H1 (cell line): ENCODE results near the gene WDR59. TPM values are rescaled to one million over a fixed set of nuclear protein-coding genes. Genes with fewer than 3 reads are reported as not detected.

Source experiments
- CHD1 ChIP-seq: IDR thresholded peaks from 2 replicates; pipeline ENCODE4 v1.6.1; 2012; ENCODE audit warnings: low read depth, low read length, improper control_type of control experiment
- CHD7 ChIP-seq: fragments of 300-600 bp; sonication (generic); IDR thresholded peaks from 2 replicates; pipeline ENCODE4 v1.7.1; 2012; ENCODE audit warnings: low read length, moderate library complexity, mild to moderate bottlenecking, inconsistent platforms; ENCODE audit not compliant: insufficient replicate concordance
- EGR1 ChIP-seq: IDR thresholded peaks from 2 replicates; pipeline ENCODE4 v1.6.1; 2011; ENCODE audit warnings: low read depth, low read length, borderline replicate concordance
- EP300 ChIP-seq, 2 experiments: IDR thresholded peaks; 1 replicate in 1 of 2; 2 replicates in 1 of 2; pipeline ENCODE4 v1.6.1; 2011 to 2012; ENCODE audit warnings: low read depth in 2 of 2, low read length in 2 of 2, mild to moderate bottlenecking in 2 of 2, borderline replicate concordance in 1 of 2, inconsistent platforms in 1 of 2, moderate library complexity in 1 of 2
- EZH2 ChIP-seq: fragments of 200-600 bp; sonication (generic); IDR thresholded peaks from 2 replicates; pipeline ENCODE4 v1.7.1; 2012; ENCODE audit warnings: low read depth, mild to moderate bottlenecking, moderate library complexity, low read length, inconsistent platforms; ENCODE audit not compliant: severe bottlenecking
- PHF8 ChIP-seq: fragments of 200-600 bp; sonication (generic); conservative IDR thresholded peaks from 2 replicates; pipeline ENCODE4 v1.7.1; 2012; ENCODE audit warnings: low read depth, mild to moderate bottlenecking, inconsistent platforms, low read length, moderate library complexity
- POU5F1 ChIP-seq: IDR thresholded peaks from 2 replicates; pipeline ENCODE4 v1.6.1; 2011; ENCODE audit warnings: low read depth, mild to moderate bottlenecking, low read length, moderate library complexity
- RBBP5 ChIP-seq: IDR thresholded peaks from 2 replicates; pipeline ENCODE4 v1.7.1; 2012; ENCODE audit warnings: low read depth, mild to moderate bottlenecking, inconsistent platforms, low read length, moderate library complexity, borderline replicate concordance
- SUZ12 ChIP-seq: fragments of 200-600 bp; sonication (generic); IDR thresholded peaks from 2 replicates; pipeline ENCODE4 v1.6.1; 2012; ENCODE audit warnings: mild to moderate bottlenecking, inconsistent platforms, low read length, moderate library complexity, mixed read lengths
- polyA plus RNA-seq, 7 experiments: library from polyadenylated mRNA; depleted of rRNA in 3 of 7; stranded (reverse) in 5 of 7; unstranded in 2 of 7; fragments of >200 nt in 5 of 7; fragments of 200-250 nt in 2 of 7; gene quantifications; 1 replicate in 5 of 7; 2 replicates in 1 of 7; 4 replicates in 1 of 7; pipeline versions ENCODE4 v1.2.1 to v1.2.3, GENCODE V29; 2011 to 2013; ENCODE audit warnings: missing spikeins in 2 of 7, mixed read lengths in 2 of 7
- total RNA-seq: library from RNA; stranded (reverse); fragmentation: NEBNext Ultra II Directional; extraction: Animal tissue kit (Norgen Biotek cat#: 25700); gene quantifications from 2 replicates; pipeline ENCODE4 v1.2.1, GENCODE V29; 2021

WDR59 gene
- total and polyA plus RNA-seq, 2 of the 8 experiments (the other 6 are each of a cell fraction or from before 2014, with no cell fraction given) = 84.2 to 124 TPM

- TF ChIP-seq EZH2 (no peak), CHD7 (no peak), EP300 (IDR thresholded peaks at IDR 0.05; ENCODE audit: borderline replicate concordance in 1 of 2, low read depth in 2 of 2, low read length in 2 of 2) (no peak), RBBP5 (no peak), PHF8 (no peak), SUZ12 (no peak), EGR1 (no peak), CHD1 (no peak), POU5F1 (no peak)
These were observed 2.7 kb downstream of the WDR59 start (continued) for GRCh38 chr16:74982256-74982655.
